Nephron (organoid): ENCODE results near the gene JARID2.
"Not testable (repeated sequence)": the region's sequence is repeated elsewhere in the genome, so short reads cannot be mapped to it uniquely, and the experiment has no call there.

Experiments used
- H3K27ac Mint-ChIP-seq, 3 experiments: 2 replicates each; pipeline ENCODE4 v1.8.0; 2020; ENCODE audit warnings: mixed read lengths in 3 of 3, mild to moderate bottlenecking in 2 of 3, moderate library complexity in 1 of 3
- H3K27me3 Mint-ChIP-seq: 2 replicates; pipeline ENCODE4 v1.8.0; 2021; ENCODE audit warnings: low read depth, mild to moderate bottlenecking, moderate library complexity, mixed read lengths
- H3K36me3 Mint-ChIP-seq: 2 replicates; pipeline ENCODE4 v1.8.0; 2020; ENCODE audit warnings: low read depth, mixed read lengths
- H3K4me1 Mint-ChIP-seq: 2 replicates; pipeline ENCODE4 v1.8.0; 2020; ENCODE audit warnings: mixed read lengths
- H3K4me3 Mint-ChIP-seq, 3 experiments: 2 replicates each; pipeline ENCODE4 v1.8.0; 2020; ENCODE audit warnings: mild to moderate bottlenecking in 3 of 3, mixed read lengths in 3 of 3, moderate library complexity in 2 of 3
- H3K9me3 Mint-ChIP-seq: 2 replicates; pipeline ENCODE4 v1.8.0; 2020; ENCODE audit warnings: mixed read lengths
- CTCF ChIP-seq, 3 experiments: fragments of 200-600 bp; sonication (generic); IDR thresholded peaks; one replicate each; pipeline ENCODE4 v1.5.0; 2021; ENCODE audit warnings: antibody characterized with exemption in 3 of 3; ENCODE audit not compliant: unreplicated experiment in 3 of 3

Gene JARID2

GRCh38 chr6:15285682-15286294 is 39.9 kb downstream of the JARID2 start:
- H3K27ac Mint-ChIP-seq = no peak overlapping the region
- TF ChIP-seq CTCF (IDR thresholded peaks at IDR 0.05; ENCODE audit: unreplicated experiment in 3 of 3) = no peak
- peaks cover 34% of the 10 kb centered on the region for H3K4me1 Mint-ChIP-seq
- H3K27me3 Mint-ChIP-seq = no peaks in the 10 kb centered on the region
- peaks cover 20% of the 10 kb centered on the region for H3K36me3 Mint-ChIP-seq
- H3K9me3 Mint-ChIP-seq = peaks cover 5% of the 10 kb centered on the region
- H3K4me3 Mint-ChIP-seq = no peak overlapping the region

GRCh38 chr6:15287670-15288375 is 42.0 kb downstream of the JARID2 start:
- Mint-ChIP-seq H3K36me3 (peaks cover 26% of the 10 kb centered on the region), H3K9me3 (peaks cover 5% of the 10 kb centered on the region), H3K27ac (peak overlapping the region in 1 of 3 experiments; percentile 14), H3K4me3 (no peak overlapping the region), H3K4me1 (peaks cover 26% of the 10 kb centered on the region), H3K27me3 (no peaks in the 10 kb centered on the region)
- TF ChIP-seq CTCF (IDR thresholded peaks at IDR 0.05; ENCODE audit: unreplicated experiment in 3 of 3) = no peak

- Mint-ChIP-seq H3K27ac (peak overlapping the region in 1 of 3 experiments; percentile 47), H3K4me3 (no peak overlapping the region), H3K27me3 (no peaks in the 10 kb centered on the region), H3K36me3 (peaks cover 26% of the 10 kb centered on the region), H3K9me3 (peaks cover 5% of the 10 kb centered on the region), H3K4me1 (peaks cover 26% of the 10 kb centered on the region)
- TF ChIP-seq CTCF (IDR thresholded peaks at IDR 0.05; ENCODE audit: unreplicated experiment in 3 of 3) = no peak
These were observed 43.0 kb downstream of the JARID2 start for GRCh38 chr6:15288856-15289255.

GRCh38 chr6:15289456-15289855 is 43.6 kb downstream of the JARID2 start:
- not testable (repeated sequence) for H3K4me3 Mint-ChIP-seq, H3K9me3 Mint-ChIP-seq, H3K27me3 Mint-ChIP-seq, H3K27ac Mint-ChIP-seq
- H3K36me3 Mint-ChIP-seq = peaks cover 26% of the 10 kb centered on the region
- peaks cover 26% of the 10 kb centered on the region for H3K4me1 Mint-ChIP-seq

GRCh38 chr6:15290067-15290680 is 44.3 kb downstream of the JARID2 start:
- Mint-ChIP-seq H3K9me3 (peaks cover 5% of the 10 kb centered on the region), H3K4me1 (peaks cover 29% of the 10 kb centered on the region), H3K36me3 (peaks cover 26% of the 10 kb centered on the region), H3K4me3 (no peak overlapping the region), H3K27ac (no peak overlapping the region), H3K27me3 (no peaks in the 10 kb centered on the region)
- no peak for TF ChIP-seq CTCF (IDR thresholded peaks at IDR 0.05; ENCODE audit: unreplicated experiment in 3 of 3)

- H3K4me3 Mint-ChIP-seq = no peak overlapping the region
- no peaks in the 10 kb centered on the region for H3K27me3 Mint-ChIP-seq
- peaks cover 32% of the 10 kb centered on the region for H3K4me1 Mint-ChIP-seq
- H3K27ac Mint-ChIP-seq = peak overlapping the region; percentile 31 to 77 (median 59)
- peaks cover 5% of the 10 kb centered on the region for H3K9me3 Mint-ChIP-seq
- TF ChIP-seq CTCF (IDR thresholded peaks at IDR 0.05; ENCODE audit: unreplicated experiment in 3 of 3) = no peak
- peaks cover 26% of the 10 kb centered on the region for H3K36me3 Mint-ChIP-seq
These were observed 45.3 kb downstream of the JARID2 start for GRCh38 chr6:15290962-15291704.
